Aorta (tissue), 5 donors: Measurements from ENCODE around the gene KLHL1. TPM values are rescaled to one million over a fixed set of nuclear protein-coding genes. Genes with fewer than 3 reads are reported as not detected.

ENCODE experiments used
- ATAC-seq: fragments of 200-7000 bp; cut with Tn5 transposase; one replicate; pipeline ENCODE4 v1.9.1; 2022; ENCODE audit warnings: moderate library complexity; ENCODE audit not compliant: low FRiP score
- DNase-seq, 2 donors: peaks; one replicate each; pipeline ENCODE4 v3.0.0-alpha.2; 2020
- H3K27ac ChIP-seq, 2 donors: one replicate each; pipeline ENCODE4 v1.5.1; 2013; ENCODE audit warnings: low read length in 2 of 2, mild to moderate bottlenecking in 2 of 2, moderate library complexity in 2 of 2, control low read depth in 1 of 2, inconsistent platforms in 1 of 2, low read depth in 1 of 2
- H3K27me3 ChIP-seq, 2 donors: one replicate each; pipeline ENCODE4 v1.6.1; 2013; ENCODE audit warnings: control low read depth in 1 of 2, low read length in 1 of 2, mild to moderate bottlenecking in 1 of 2, moderate library complexity in 1 of 2; ENCODE audit not compliant: insufficient read depth in 2 of 2, control insufficient read depth in 1 of 2
- H3K36me3 ChIP-seq, 2 donors: one replicate each; pipeline ENCODE4 v1.6.1; 2013; ENCODE audit warnings: control low read depth in 1 of 2, low read length in 1 of 2, mild to moderate bottlenecking in 1 of 2; ENCODE audit not compliant: insufficient read depth in 2 of 2, control insufficient read depth in 1 of 2
- H3K4me1 ChIP-seq, 2 donors: one replicate each; pipeline ENCODE4 v1.6.1; 2013; ENCODE audit warnings: low read length in 2 of 2, control low read depth in 1 of 2, mild to moderate bottlenecking in 1 of 2, moderate library complexity in 1 of 2; ENCODE audit not compliant: insufficient read depth in 2 of 2, control insufficient read depth in 1 of 2
- H3K4me3 ChIP-seq, 2 donors: one replicate each; pipeline ENCODE4 v1.5.1; 2013; ENCODE audit warnings: low read length in 2 of 2, control low read depth in 1 of 2, mild to moderate bottlenecking in 1 of 2
- H3K9me3 ChIP-seq: one replicate; pipeline ENCODE4 v1.6.1; 2013; ENCODE audit warnings: mild to moderate bottlenecking, low read length; ENCODE audit not compliant: control insufficient read depth
- WGBS, 2 donors: extraction: QIAGEN DNeasy Blood & Tissue Kit; methylation state at CpG; one replicate each; pipeline ENCODE4 v1.1.7; 2013; 5-methylcytosine and 5-hydroxymethylcytosine counted together
- intact Hi-C, 2 donors: fragments of 100-400 bp; cut with DNase I; formaldehyde crosslinking; loops; one replicate each; pipeline versions ENCODE4 v1.14.2 to v1.15.0; 2022
- polyA plus RNA-seq, 2 donors: library from polyadenylated mRNA; stranded (reverse); fragments of 200-250 nt; gene quantifications; one replicate each; pipeline ENCODE4 v1.2.3, GENCODE V29; 2013
- total RNA-seq, 2 donors: library from RNA; stranded (reverse); fragmentation: NEBNext Ultra II Directional; extraction: Animal tissue kit (Norgen Biotek cat#: 25700); gene quantifications; one replicate each; pipeline ENCODE4 v1.2.1, GENCODE V29; 2021
- donor health status: healthy with polysubstance abuse.
- donor health status: Bipolar disorder and iron deficiency.
- donor health status: DM: no; HTN: no; CAD: no.
- donor health status: DM: no; HTN: no; CAD: no.
- donor health status: DM: yes; HTN: yes; CAD: no.

The KLHL1 gene
- total and polyA plus RNA-seq, 4 donors = not detected

DNA sequence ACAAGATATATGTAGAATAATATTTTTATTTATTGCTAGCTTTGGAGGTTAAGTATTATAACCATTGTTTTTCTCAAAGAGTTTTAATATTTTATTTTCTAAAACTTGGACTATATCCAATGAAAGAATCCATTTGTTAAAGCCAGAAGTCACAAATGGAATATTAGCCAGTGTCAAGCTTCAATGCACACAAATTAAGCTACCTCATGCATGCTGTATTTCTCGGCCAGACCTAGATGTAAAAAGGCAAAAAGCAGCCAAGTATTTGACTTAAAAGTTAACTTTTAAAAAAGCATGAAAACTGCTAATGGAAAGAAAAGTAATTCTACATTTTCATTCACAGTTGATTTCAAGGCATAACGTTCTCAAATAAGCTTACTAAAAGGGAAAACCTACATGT, 160.7 kb downstream of the KLHL1 start:
- Histone ChIP-seq H3K27ac (no peak overlapping the region), H3K9me3 (no peaks in the 10 kb centered on the region), H3K36me3 (no peaks in the 10 kb centered on the region), H3K4me3 (no peak overlapping the region), H3K27me3 (no peaks in the 10 kb centered on the region), H3K4me1 (no peaks in the 10 kb centered on the region)
- intact Hi-C loops = no loop called here
- 35 to 41% methylated on average over 2 of the region's 2 CpGs for WGBS, 2 donors
- DNase-seq (no peak), ATAC-seq (no peak)

DNA sequence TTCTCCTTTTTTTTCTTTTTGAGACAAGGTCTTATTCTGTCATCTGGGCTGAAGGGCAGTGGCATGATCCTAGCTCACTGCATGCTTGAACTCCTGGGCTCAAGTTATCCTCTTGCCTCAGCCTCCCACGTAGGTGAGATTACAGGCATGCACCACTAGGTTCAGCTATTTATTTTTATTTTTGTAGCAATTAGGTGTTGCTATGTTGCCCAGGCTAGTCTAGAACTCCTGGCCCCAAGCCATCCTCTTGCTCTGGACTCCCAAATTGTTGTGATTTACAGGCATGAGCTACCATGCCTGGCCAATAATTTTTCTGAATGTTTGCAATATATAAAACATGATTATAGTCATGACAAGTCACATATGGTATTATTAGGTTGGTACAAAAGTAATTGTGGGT, 161.7 kb downstream of the KLHL1 start:
- Histone ChIP-seq H3K4me1 (no peaks in the 10 kb centered on the region), H3K36me3 (no peaks in the 10 kb centered on the region), H3K27ac (no peak overlapping the region), H3K9me3 (no peaks in the 10 kb centered on the region), H3K4me3 (no peak overlapping the region), H3K27me3 (no peaks in the 10 kb centered on the region)
- no peak for DNase-seq
- intact Hi-C loops = no loop called here
- ATAC-seq = no peak
- 59 to 75% methylated on average over 1 of the region's 1 CpG for WGBS, 2 donors

DNA sequence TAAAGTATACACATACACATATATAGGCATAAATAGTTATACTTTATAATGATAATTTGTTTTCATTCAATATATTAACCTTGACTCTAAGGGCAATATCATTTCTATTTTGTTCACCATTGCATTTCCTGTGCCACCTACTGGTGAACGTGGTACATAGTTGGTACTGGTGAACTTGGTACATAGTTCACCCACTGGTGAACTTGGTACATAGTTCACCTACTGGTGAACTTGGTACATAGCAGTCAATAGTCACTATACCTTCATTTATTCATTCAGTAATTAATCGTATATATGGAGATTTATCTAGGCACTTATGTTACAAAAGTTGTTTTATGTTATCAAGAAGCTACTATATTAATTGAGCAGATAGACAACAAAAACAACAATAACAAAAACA, 173.2 kb downstream of the KLHL1 start:
- Histone ChIP-seq H3K27ac (no peak overlapping the region), H3K4me1 (no peaks in the 10 kb centered on the region), H3K27me3 (no peaks in the 10 kb centered on the region), H3K9me3 (peaks cover 2% of the 10 kb centered on the region), H3K36me3 (no peaks in the 10 kb centered on the region), H3K4me3 (no peak overlapping the region)
- WGBS, 2 donors = 71 to 73% methylated on average over 2 of the region's 2 CpGs
- ATAC-seq (no peak), DNase-seq (no peak)
- intact Hi-C loops = no loop called here

DNA sequence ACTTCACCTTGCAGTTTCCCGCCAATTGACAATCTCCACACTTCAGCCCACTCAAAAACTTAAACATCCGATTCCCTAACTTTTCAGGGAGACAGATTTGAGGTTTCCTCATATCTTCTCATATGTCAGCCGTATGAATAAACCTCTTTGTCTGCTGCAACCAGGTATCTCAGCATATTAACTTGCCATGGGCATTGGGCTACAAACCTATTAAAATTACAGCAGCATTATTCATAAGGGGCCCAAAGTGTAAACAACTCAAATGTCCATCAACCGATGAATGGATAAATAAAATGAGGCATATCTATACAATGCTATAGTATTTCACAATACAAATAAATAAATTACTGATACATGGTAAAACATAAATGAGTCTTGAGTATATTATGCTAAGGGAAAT, 180.0 kb downstream of the KLHL1 start:
- no peaks in the 10 kb centered on the region for H3K9me3 ChIP-seq
- no peaks in the 10 kb centered on the region for H3K36me3 ChIP-seq
- no peak overlapping the region for H3K27ac ChIP-seq
- H3K4me3 ChIP-seq = no peak overlapping the region
- no peaks in the 10 kb centered on the region for H3K4me1 ChIP-seq
- ATAC-seq = no peak
- no peaks in the 10 kb centered on the region for H3K27me3 ChIP-seq
- intact Hi-C loops = no loop called here
- 88 to 89% methylated on average over 4 of the region's 4 CpGs for WGBS, 2 donors
- no peak for DNase-seq

DNA sequence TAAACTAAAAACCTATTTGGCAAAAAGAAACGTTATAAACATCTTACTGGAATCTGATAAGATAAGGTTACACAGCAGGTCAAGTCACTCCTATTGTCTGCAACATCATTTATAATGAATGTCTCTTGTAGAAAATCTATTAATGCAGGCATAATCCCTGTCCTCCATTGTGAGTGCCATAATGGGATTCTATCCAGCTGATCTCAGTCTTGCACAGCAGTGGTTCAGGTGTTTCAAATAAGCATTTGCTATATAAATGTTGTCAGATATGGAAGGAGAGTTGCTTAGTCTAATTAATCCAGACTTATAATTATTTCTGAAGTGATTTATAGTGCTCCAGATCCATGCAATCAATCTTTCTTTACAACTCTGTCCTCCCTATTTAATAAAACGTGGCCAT, 187.1 kb downstream of the KLHL1 start:
- no peaks in the 10 kb centered on the region for H3K27me3 ChIP-seq
- no peaks in the 10 kb centered on the region for H3K4me1 ChIP-seq
- ATAC-seq (no peak), DNase-seq (no peak)
- intact Hi-C loops = no loop called here
- whole genome bisulfite sequencing, 2 donors = 38 to 41% methylated on average over 2 of the region's 2 CpGs
- H3K4me3 ChIP-seq = no peak overlapping the region
- H3K27ac ChIP-seq = no peak overlapping the region
- H3K36me3 ChIP-seq = no peaks in the 10 kb centered on the region
- H3K9me3 ChIP-seq = no peaks in the 10 kb centered on the region

DNA sequence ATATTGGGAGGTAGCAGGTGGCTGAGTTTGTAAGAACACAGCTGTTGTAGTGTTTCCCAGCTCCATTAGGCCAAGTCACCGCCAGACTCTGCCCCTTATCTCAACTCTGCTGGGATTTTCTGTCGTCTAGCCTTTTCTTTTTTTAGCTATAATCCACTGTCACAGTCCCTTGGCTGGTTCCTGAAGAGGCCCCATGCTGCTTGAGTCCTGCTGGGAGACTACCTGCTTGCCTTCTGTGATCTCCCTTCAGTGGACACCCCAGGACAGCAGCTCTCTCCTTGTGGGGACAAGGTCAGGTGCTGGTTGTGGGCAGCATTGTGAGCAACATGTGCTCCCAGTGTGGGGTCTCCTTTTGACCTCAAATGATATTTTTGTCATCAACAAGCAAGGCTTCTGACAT, 195.6 kb downstream of the KLHL1 start:
- WGBS, 2 donors = 20 to 23% methylated on average over 2 of the region's 2 CpGs
- no peak overlapping the region for H3K27ac ChIP-seq
- no peak overlapping the region for H3K4me3 ChIP-seq
- ATAC-seq = no peak
- DNase-seq = no peak
- H3K9me3 ChIP-seq = no peaks in the 10 kb centered on the region
- no peaks in the 10 kb centered on the region for H3K4me1 ChIP-seq
- no peaks in the 10 kb centered on the region for H3K36me3 ChIP-seq
- no peaks in the 10 kb centered on the region for H3K27me3 ChIP-seq
- intact Hi-C loops = no loop called here

DNA sequence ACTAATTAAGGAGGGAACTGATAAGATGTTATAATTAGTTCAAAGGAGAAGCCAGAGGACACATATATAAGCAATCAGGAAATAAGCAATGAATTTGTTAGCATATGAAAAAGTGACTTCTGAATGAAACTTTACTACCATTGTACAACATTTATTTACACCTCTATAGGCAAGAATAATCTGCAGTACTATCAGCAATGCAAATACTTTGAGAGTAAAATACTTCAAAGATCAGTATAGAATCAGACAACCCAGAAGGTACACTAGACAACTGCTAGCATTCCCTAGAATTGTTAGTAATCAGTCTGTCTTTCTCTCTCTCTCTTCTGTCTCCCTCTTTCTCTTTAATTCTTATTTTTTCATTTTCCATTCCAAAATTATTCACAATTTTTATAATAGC, 197.5 kb downstream of the KLHL1 start:
- Histone ChIP-seq H3K9me3 (no peaks in the 10 kb centered on the region), H3K4me1 (no peaks in the 10 kb centered on the region), H3K36me3 (no peaks in the 10 kb centered on the region), H3K27ac (no peak overlapping the region), H3K27me3 (no peaks in the 10 kb centered on the region), H3K4me3 (no peak overlapping the region)
- no peak for ATAC-seq
- intact Hi-C loops = no loop called here
- no peak for DNase-seq

DNA sequence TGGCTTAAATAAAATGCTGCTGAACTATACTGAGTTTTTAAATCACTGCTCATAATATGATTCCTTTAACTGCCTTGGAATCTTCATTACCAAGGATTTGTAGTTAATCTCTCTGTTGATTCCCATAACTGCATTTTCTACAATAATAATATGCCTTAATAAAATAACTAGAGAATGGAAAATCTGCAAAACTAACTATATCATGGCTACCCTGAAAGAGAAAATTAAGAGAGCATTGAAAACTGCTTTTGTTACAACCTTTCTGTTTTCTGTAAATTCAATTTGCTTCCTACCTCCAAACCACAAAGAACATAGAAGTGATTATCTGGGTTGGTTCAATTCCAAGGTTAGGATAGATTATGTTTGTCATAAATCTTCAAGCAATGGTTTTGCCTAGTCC, 203.5 kb downstream of the KLHL1 start:
- intact Hi-C loops = no loop called here
- Histone ChIP-seq H3K9me3 (no peaks in the 10 kb centered on the region), H3K36me3 (no peaks in the 10 kb centered on the region), H3K4me1 (no peaks in the 10 kb centered on the region), H3K4me3 (no peak overlapping the region), H3K27ac (no peak overlapping the region), H3K27me3 (no peaks in the 10 kb centered on the region)
- no peak for DNase-seq
- no peak for ATAC-seq

DNA sequence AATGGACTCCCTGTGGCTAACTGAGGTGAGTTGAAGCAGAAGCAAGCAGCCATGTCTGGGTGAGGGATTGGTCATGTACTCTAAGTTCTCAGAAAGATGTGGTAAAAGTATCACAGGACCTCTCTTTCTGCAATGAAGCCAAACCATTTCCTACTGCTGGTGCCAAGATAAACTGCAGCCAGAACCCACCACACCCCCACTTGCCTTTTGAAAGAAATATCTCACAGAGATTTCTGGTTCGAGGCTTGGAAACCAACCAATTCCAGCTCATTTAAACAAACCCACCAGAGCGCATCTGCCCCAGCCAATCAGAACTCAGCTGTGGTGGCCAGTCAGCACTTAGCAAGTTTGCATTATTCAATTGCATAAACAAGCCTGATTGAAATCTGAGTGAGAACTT, 205.2 kb downstream of the KLHL1 start:
- DNase-seq = no peak
- no peak for ATAC-seq
- intact Hi-C loops = no loop called here

DNA sequence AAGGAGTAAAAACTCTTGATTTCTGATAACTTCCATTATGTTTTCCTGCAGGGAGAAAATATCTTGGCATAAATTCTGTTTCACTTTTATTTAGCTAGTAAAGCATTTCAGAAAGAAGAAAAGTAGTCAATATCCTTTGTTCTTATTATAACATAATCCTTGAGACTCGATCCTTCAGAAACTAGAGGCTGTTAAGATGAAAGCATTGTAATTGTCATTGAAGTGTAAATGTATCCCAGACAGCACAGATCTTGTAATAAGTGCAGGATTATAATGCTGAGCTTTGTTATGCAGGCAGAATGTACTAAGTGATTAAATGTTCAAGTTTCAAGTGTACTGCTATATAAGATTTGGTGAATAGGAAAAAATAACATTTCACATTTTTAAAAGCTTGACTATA, 225.8 kb downstream of the KLHL1 start:
- intact Hi-C loops = no loop called here
- Histone ChIP-seq H3K4me3 (no peak overlapping the region), H3K36me3 (no peaks in the 10 kb centered on the region), H3K27ac (no peak overlapping the region), H3K4me1 (no peaks in the 10 kb centered on the region), H3K27me3 (no peaks in the 10 kb centered on the region), H3K9me3 (no peaks in the 10 kb centered on the region)
- ATAC-seq = no peak
- WGBS, 2 donors = 68 to 75% methylated on average over 1 of the region's 1 CpG
- no peak for DNase-seq

More for the DNA sequence above, 205.2 kb downstream of the KLHL1 start:
- 51 to 53% methylated on average over 2 of the region's 2 CpGs for WGBS, 2 donors
- Histone ChIP-seq H3K4me1 (no peaks in the 10 kb centered on the region), H3K27me3 (no peaks in the 10 kb centered on the region), H3K9me3 (peaks cover 1% of the 10 kb centered on the region), H3K27ac (no peak overlapping the region), H3K36me3 (no peaks in the 10 kb centered on the region), H3K4me3 (no peak overlapping the region)
